Ramos (cell line): ENCODE results near the gene MRPL52.

ENCODE experiments used
- in situ Hi-C: fragments of 300-500 bp; cut with MboI; formaldehyde crosslinking; loops from one replicate; pipeline ENCODE4 v1.14.3; 2022; ENCODE audit warnings: low sequenced_read_pairs; ENCODE audit not compliant: unreplicated experiment

MRPL52 gene

GRCh38 chr14:22837750-22838538 is 8.3 kb downstream of the MRPL52 start:
- in situ Hi-C loops: no loop called here

- in situ Hi-C loops: no loop called here
Measured at GRCh38 chr14:22838631-22839041, 8.9 kb downstream of the MRPL52 start.

- in situ Hi-C loops: no loop called here
Measured at GRCh38 chr14:22839159-22839779, 9.6 kb downstream of the MRPL52 start.

- in situ Hi-C loops: loop anchor here (10.0 kb wide), 2 partner anchors 187 to 457 kb away; no protein-coding TSS in a partner anchor
Measured at GRCh38 chr14:22841311-22841710, 11.6 kb downstream of the MRPL52 start.

GRCh38 chr14:22841769-22842168 is 12.1 kb downstream of the MRPL52 start:
- in situ Hi-C loops: loop anchor here (10.0 kb wide), 2 partner anchors 187 to 457 kb away; no protein-coding TSS in a partner anchor

GRCh38 chr14:22842211-22843122 is 12.8 kb downstream of the MRPL52 start:
- in situ Hi-C loops: loop anchor here (10.0 kb wide), 2 partner anchors 188 to 458 kb away; no protein-coding TSS in a partner anchor

GRCh38 chr14:22843123-22843925 is 13.6 kb downstream of the MRPL52 start:
- in situ Hi-C loops: loop anchor here (10.0 kb wide), 2 partner anchors 189 to 459 kb away; no protein-coding TSS in a partner anchor

- in situ Hi-C loops: loop anchor here (5.0 to 10.0 kb wide), 3 partner anchors 62 to 460 kb away; no protein-coding TSS in a partner anchor
Measured at GRCh38 chr14:22844221-22845102, 14.8 kb downstream of the MRPL52 start.

GRCh38 chr14:22845103-22845394 is 15.4 kb downstream of the MRPL52 start:
- in situ Hi-C loops: loop anchor here (5.0 to 10.0 kb wide), 3 partner anchors 63 to 460 kb away; no protein-coding TSS in a partner anchor

- in situ Hi-C loops: loop anchor here (5.0 to 10.0 kb wide), 3 partner anchors 64 to 461 kb away; no protein-coding TSS in a partner anchor
Measured at GRCh38 chr14:22845821-22846625, 16.3 kb downstream of the MRPL52 start.

- in situ Hi-C loops: loop anchor here (5.0 to 10.0 kb wide), 3 partner anchors 65 to 462 kb away; no protein-coding TSS in a partner anchor
Measured at GRCh38 chr14:22846811-22847307, 17.2 kb downstream of the MRPL52 start.

- in situ Hi-C loops: loop anchor here (5.0 to 10.0 kb wide), 3 partner anchors 66 to 463 kb away; no protein-coding TSS in a partner anchor
Measured at GRCh38 chr14:22847661-22848341, 18.1 kb downstream of the MRPL52 start.

GRCh38 chr14:22848351-22849164 is 18.9 kb downstream of the MRPL52 start:
- in situ Hi-C loops: loop anchor here (5.0 to 10.0 kb wide), 3 partner anchors 66 to 464 kb away; no protein-coding TSS in a partner anchor

- in situ Hi-C loops: loop anchor here (5.0 to 10.0 kb wide), 3 partner anchors 67 to 465 kb away; no protein-coding TSS in a partner anchor
Measured at GRCh38 chr14:22849212-22849819, 19.6 kb downstream of the MRPL52 start.

- in situ Hi-C loops: no loop called here
Measured at GRCh38 chr14:22850944-22851764, 21.5 kb downstream of the MRPL52 start.
